ENCODE results near the gene HIP1R. TPM values are rescaled to one million over a fixed set of nuclear protein-coding genes. Genes with fewer than 3 reads are reported as not detected.
A peak's percentile ranks its signal among the peaks of the same experiment; 100 is the strongest.

Gene HIP1R
- total and polyA plus RNA-seq, 2 of the 4 experiments (the other 2 are of a cell fraction), result 13.8 to 18.5 TPM

DNA sequence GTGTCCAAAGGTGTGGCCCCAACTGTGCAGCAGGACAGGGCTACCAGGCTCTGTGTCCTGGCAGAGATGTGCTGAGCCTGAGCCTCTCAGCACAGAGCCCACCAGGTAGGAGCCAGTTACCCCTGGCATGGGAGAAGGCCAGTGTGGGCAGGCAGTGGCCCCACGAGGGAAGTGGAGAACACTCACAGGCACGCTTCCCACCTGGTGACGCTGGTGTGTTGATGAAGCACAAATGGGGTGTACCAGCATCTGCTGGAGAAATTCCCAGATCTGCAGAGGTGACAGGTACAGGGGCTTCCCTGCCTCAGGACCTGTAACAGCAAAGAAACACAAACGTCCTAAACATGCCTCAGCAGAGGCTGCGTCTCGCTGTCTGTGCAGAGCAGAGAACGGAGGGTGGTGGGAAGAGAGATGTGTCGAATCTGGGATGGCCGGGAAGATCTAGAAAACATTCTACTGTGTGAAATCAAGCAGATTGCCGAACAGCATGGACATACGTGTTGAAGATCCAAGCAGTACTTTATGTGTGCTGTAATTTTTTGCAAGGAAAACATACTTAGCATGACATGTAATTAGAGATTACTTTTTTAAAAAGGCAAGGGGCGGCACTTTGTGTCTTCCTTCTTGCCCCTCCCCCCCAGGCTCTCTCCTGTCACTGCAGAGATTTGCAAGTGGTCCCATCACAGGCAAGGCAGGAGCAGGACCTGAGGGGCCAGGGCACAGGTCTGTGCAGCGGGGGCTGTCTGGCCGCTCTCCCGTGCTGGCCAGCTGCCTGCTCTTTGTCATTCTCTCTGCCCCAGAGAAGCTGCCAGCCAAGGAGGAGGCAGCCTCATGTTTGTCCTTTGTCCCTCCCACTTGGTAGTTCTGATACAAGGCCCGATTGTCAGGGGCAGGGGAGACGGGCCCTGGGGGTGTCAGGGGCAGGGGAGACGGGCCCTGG is 17.3 kb downstream of the HIP1R start:
- no peak overlapping the region for H3K9ac ChIP-seq (ENCODE audit: low read depth, low read length)
- 0 out of 2 replicates have a peak overlapping the region, but pooled peaks have one; percentile 3 for H3K14ac ChIP-seq (replicated peaks; ENCODE audit: low read depth, low read length)
- H3K4me1 ChIP-seq (ENCODE audit: control insufficient read depth, insufficient read depth, low read length), result peaks cover 16% of the 10 kb centered on the region
- TF ChIP-seq CHD1 (IDR thresholded peaks at IDR 0.05; ENCODE audit: low read depth, low read length) (no peak), MAFK (IDR thresholded peaks at IDR 0.05; ENCODE audit: low read depth, low read length) (no peak), MXI1 (IDR thresholded peaks at IDR 0.05; ENCODE audit: borderline replicate concordance, low read depth, low read length) (no peak), NFE2L2 (IDR thresholded peaks at IDR 0.05; ENCODE audit: low read depth, low read length) (no peak), RCOR1 (IDR thresholded peaks at IDR 0.05; ENCODE audit: insufficient replicate concordance, low read length) (no peak), ELK1 (IDR thresholded peaks at IDR 0.05; ENCODE audit: borderline replicate concordance, low read depth, low read length) (no peak), CTCF (conservative IDR thresholded peaks at IDR 0.05; ENCODE audit: low read depth, low read length) (no peak), SMC3 (IDR thresholded peaks at IDR 0.05; ENCODE audit: low read depth, low read length) (no peak), BHLHE40 (IDR thresholded peaks at IDR 0.05; ENCODE audit: low read depth, low read length) (no peak), CEBPB (IDR thresholded peaks at IDR 0.05; ENCODE audit: low read depth, low read length) (no peak), RFX5 (IDR thresholded peaks at IDR 0.05; ENCODE audit: low read depth, low read length) (no peak)
- in situ Hi-C loops (cut with MboI; ENCODE audit: low sequenced_read_pairs) (no loop called here), intact Hi-C loops (cut with micrococcal nuclease) (no loop called here), dilution Hi-C loops (cut with HindIII; ENCODE audit: low sequenced_read_pairs, unreplicated experiment) (no loop called here)
- H2AK9ac ChIP-seq (replicated peaks; ENCODE audit: low read depth, low read length, poor library complexity), result peak overlapping the region; percentile 62
- H3K9me3 ChIP-seq (ENCODE audit: control insufficient read depth, insufficient read depth, low read length), result no peaks in the 10 kb centered on the region
- H3K18ac ChIP-seq (ENCODE audit: low read depth, low read length), result no peak overlapping the region
- H3K27me3 ChIP-seq (ENCODE audit: control insufficient read depth, insufficient read depth, low read length), result no peaks in the 10 kb centered on the region
- no peak overlapping the region for H3K56ac ChIP-seq (ENCODE audit: extremely low read depth, insufficient read depth, low read length)
- no TSS peak for BruUV-seq (replicated peaks)
- WGBS, 2 experiments (ENCODE audit: extremely low coverage in 2 of 2, insufficient read length in 1 of 2), result 69% methylated on average over 5 of the region's 18 CpGs; no CpG with 5 or more reads in 1 of the 2 experiments
- H4K91ac ChIP-seq (ENCODE audit: insufficient read depth, low read depth, low read length), result peak overlapping the region; percentile 46
- peaks cover 18% of the 10 kb centered on the region for H3K9me1 ChIP-seq (ENCODE audit: insufficient read depth, low read length)
- H2AFZ ChIP-seq (replicated peaks; ENCODE audit: low read length, poor library complexity), result peak overlapping the region; percentile 93
- peaks cover 7% of the 10 kb centered on the region for H4K20me1 ChIP-seq (ENCODE audit: insufficient read depth, low read length)
- ChIA-PET CTCF (no interaction called here), POLR2A (ENCODE audit: unreplicated experiment) (no interaction called here)
- no peak overlapping the region for H2BK120ac ChIP-seq (ENCODE audit: low read depth, low read length)
- H2AK5ac ChIP-seq (ENCODE audit: low read depth, low read length), result peak overlapping the region; percentile 81
- H3K79me1 ChIP-seq (ENCODE audit: low read depth in 1 of 2, low read length in 2 of 2), result peaks cover 0 to 7% of the 10 kb centered on the region in 2 experiments; a peak in 2 of 4 replicates
- no peak overlapping the region for H2BK20ac ChIP-seq (ENCODE audit: low read depth, low read length)
- peaks cover 5% of the 10 kb centered on the region; the same call in 1 of the 2 replicates for H3K36me3 ChIP-seq (ENCODE audit: control insufficient read depth, insufficient read depth, low read length)
- no peak overlapping the region for H4K5ac ChIP-seq (ENCODE audit: low read depth, low read length)
- peak overlapping the region; percentile 27 for H2BK5ac ChIP-seq (ENCODE audit: low read depth, low read length, poor library complexity, severe bottlenecking)
- no peak; the same call in 1 of the 2 replicates for ATAC-seq (ENCODE audit: low read depth)
- H3K23ac ChIP-seq (ENCODE audit: low read depth, low read length), result no peak overlapping the region
- no peak overlapping the region for H3K4me2 ChIP-seq (ENCODE audit: low read depth, low read length)
- H3K4ac ChIP-seq (ENCODE audit: low read depth, low read length), result peak overlapping the region; percentile 68
- H2BK15ac ChIP-seq (ENCODE audit: low read depth, low read length), result peak overlapping the region; percentile 2; the same call in 1 of the 3 replicates
- no peak for DNase-seq
- H3K27ac ChIP-seq (ENCODE audit: insufficient read depth, low read length), result no peak overlapping the region
- no peak overlapping the region for H3K4me3 ChIP-seq (ENCODE audit: insufficient read depth, low read depth, low read length)
- H4K8ac ChIP-seq (ENCODE audit: low read depth in 2 of 2, low read length in 2 of 2), result no peak overlapping the region; a peak in 1 of 4 replicates

Measured in IMR-90 (cell line).